ENCODE data around the gene TIMM50.
A peak's percentile ranks its signal among the peaks of the same experiment; 100 is the strongest.

TIMM50 gene

DNA sequence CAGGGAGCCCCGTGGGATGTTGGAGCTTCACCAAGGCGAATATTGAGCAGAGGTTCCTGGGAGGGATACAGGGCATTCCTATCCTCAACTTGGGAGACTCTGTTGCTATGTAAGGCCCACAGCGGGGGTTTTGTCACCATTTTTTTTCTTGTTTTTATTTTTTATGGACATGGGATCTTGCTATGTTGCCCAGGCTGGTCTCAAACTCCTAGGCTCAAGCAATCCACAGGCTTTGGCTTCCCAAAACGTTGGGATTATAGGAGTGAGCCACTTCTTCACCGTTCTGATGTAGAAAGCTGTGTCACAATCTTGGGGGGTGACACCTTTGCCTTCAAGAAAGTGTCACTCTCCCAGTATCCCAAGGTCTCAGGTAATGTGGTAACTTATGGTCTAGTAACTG lies 20.7 kb downstream of the TIMM50 start:
- TF ChIP-seq, protein P1, sequence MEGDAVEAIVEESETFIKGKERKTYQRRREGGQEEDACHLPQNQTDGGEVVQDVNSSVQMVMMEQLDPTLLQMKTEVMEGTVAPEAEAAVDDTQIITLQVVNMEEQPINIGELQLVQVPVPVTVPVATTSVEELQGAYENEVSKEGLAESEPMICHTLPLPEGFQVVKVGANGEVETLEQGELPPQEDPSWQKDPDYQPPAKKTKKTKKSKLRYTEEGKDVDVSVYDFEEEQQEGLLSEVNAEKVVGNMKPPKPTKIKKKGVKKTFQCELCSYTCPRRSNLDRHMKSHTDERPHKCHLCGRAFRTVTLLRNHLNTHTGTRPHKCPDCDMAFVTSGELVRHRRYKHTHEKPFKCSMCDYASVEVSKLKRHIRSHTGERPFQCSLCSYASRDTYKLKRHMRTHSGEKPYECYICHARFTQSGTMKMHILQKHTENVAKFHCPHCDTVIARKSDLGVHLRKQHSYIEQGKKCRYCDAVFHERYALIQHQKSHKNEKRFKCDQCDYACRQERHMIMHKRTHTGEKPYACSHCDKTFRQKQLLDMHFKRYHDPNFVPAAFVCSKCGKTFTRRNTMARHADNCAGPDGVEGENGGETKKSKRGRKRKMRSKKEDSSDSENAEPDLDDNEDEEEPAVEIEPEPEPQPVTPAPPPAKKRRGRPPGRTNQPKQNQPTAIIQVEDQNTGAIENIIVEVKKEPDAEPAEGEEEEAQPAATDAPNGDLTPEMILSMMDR (IDR thresholded peaks at IDR 0.05; ENCODE audit: low read depth, low read length) = no peak
- no peak for DNase-seq (ENCODE audit: low read depth in 2 of 2)
- no peak overlapping the region for H3K4me3 ChIP-seq (replicated peaks in 1 of 2; ENCODE audit: low read depth in 2 of 2, low read length in 2 of 2)

DNA sequence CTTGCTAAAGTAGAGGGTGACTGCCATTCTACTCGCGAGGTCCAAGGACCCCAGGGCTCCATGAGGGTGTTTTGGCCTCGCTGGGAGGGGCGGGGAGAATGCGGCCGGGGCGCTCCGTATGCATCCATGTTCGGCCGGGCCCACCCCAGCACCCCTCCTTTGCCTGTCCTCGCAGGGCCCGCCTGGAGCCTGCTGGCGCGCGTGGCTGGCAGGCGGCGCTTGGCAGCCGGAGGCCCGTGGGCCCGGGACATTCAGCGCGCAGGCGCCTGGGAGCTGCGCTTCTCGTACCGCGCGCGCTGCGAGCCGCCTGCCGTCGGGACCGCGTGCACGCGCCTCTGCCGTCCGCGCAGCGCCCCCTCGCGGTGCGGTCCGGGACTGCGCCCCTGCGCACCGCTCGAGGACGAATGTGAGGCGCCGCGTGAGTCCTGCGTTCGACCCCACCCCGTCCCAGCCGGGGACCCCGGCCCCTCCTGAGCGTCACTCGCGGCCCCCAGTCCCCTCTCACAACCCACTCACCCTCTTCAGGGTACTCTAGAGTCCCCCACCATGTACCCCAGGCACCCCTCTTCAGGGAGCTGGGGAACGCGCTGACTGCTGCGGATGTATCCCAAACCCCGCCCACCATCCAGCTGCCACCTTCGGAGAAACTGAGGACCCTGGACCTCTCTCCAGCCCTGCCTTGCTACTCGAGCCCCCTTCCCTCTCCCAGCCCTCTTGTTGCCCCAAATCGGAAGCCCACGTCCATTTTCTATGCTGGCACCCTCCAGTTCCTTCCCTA lies 22.2 kb downstream of the TIMM50 start:
- TF ChIP-seq, protein P1 (IDR thresholded peaks at IDR 0.05; ENCODE audit: low read depth, low read length) = peak; percentile 26
- no peak overlapping the region for H3K4me3 ChIP-seq (replicated peaks in 1 of 2; ENCODE audit: low read depth in 2 of 2, low read length in 2 of 2)
- peak; percentile 74 to 79 for DNase-seq (ENCODE audit: low read depth in 2 of 2)

DNA sequence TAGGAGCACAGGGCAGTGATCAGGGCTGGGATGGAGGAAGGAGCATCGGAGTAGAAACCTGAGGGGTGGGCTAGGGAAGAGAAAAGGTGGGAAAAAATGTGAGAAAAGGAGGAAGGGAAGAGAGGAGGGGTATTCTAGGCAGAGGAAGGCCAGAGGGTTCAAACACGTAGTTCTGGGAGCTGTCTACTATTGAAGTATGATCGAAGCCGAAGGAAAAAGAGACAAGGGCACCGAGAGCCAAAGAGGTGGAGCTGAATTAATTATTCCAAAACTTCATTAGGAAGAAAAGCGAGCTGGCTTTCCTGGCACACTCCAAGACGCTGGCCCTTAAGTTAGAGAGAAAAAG lies 25.9 kb downstream of the TIMM50 start:
- TF ChIP-seq, protein P1 (IDR thresholded peaks at IDR 0.05; ENCODE audit: low read depth, low read length) = no peak
- H3K4me3 ChIP-seq (replicated peaks in 1 of 2; ENCODE audit: low read depth in 2 of 2, low read length in 2 of 2) = peak overlapping the region in 1 of 2 donors; percentile 51
- no peak for DNase-seq (ENCODE audit: low read depth in 2 of 2)

DNA sequence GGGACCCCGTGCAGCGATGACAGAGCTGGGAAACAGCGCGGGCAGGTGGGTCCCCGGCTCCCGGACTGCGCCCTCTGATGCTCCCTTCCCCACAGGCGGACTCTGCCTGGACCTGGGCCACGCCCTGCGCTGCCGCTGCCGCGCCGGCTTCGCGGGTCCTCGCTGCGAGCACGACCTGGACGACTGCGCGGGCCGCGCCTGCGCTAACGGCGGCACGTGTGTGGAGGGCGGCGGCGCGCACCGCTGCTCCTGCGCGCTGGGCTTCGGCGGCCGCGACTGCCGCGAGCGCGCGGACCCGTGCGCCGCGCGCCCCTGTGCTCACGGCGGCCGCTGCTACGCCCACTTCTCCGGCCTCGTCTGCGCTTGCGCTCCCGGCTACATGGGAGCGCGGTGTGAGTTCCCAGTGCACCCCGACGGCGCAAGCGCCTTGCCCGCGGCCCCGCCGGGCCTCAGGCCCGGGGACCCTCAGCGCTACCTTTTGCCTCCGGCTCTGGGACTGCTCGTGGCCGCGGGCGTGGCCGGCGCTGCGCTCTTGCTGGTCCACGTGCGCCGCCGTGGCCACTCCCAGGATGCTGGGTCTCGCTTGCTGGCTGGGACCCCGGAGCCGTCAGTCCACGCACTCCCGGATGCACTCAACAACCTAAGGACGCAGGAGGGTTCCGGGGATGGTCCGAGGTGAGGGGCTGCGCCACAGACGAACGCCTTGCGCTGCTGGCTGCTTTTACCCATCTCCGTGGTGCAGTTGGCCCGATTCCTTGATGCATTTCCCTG lies 26.5 kb downstream of the TIMM50 start:
- H3K4me3 ChIP-seq (replicated peaks in 1 of 2; ENCODE audit: low read depth in 2 of 2, low read length in 2 of 2) = peak overlapping the region; percentile 42 to 51
- peak; percentile 60 to 71 for DNase-seq (ENCODE audit: low read depth in 2 of 2)
- TF ChIP-seq, protein P1 (IDR thresholded peaks at IDR 0.05; ENCODE audit: low read depth, low read length) = no peak

DNA sequence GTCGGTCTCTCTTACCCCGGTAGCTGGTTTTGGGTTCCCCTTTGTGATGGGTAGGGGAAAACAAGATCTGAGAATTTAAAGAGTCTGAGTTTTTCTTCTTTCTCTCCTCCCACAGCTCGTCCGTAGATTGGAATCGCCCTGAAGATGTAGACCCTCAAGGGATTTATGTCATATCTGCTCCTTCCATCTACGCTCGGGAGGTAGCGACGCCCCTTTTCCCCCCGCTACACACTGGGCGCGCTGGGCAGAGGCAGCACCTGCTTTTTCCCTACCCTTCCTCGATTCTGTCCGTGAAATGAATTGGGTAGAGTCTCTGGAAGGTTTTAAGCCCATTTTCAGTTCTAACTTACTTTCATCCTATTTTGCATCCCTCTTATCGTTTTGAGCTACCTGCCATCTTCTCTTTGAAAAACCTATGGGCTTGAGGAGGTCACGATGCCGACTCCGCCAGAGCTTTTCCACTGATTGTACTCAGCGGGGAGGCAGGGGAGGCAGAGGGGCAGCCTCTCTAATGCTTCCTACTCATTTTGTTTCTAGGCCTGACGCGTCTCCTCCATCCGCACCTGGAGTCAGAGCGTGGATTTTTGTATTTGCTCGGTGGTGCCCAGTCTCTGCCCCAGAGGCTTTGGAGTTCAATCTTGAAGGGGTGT lies 27.2 kb downstream of the TIMM50 start:
- H3K4me3 ChIP-seq (replicated peaks in 1 of 2; ENCODE audit: low read depth in 2 of 2, low read length in 2 of 2) = peak overlapping the region; percentile 42 to 51
- no peak for DNase-seq (ENCODE audit: low read depth in 2 of 2)
- TF ChIP-seq, protein P1 (IDR thresholded peaks at IDR 0.05; ENCODE audit: low read depth, low read length) = no peak

DNA sequence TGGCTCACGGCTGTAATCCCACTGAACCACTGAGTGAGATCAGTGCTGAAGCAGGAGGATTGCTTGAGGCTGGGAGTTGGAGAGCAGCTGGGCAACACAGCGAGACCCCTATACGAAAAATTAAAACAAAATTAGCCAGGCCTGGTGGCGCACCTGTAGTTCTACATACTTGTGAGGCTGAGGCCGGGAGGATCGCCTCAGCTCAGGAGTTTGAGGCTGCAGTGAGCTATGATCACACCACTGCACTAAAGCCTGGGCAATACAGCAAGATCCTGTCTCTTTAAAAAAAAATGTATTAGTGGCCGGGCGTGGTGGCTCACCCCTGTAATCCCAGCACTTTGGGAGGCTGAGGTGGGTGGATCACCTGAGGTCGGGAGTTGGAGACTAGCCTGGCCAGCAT lies 28.0 kb downstream of the TIMM50 start:
- TF ChIP-seq, protein P1 (IDR thresholded peaks at IDR 0.05; ENCODE audit: low read depth, low read length) = no peak
- H3K4me3 ChIP-seq (replicated peaks in 1 of 2; ENCODE audit: low read depth in 2 of 2, low read length in 2 of 2) = no peak overlapping the region
- DNase-seq (ENCODE audit: low read depth in 2 of 2) = no peak

Measured in cardiac fibroblast (primary cell).